GM23248 (cell line): ENCODE results near the gene CRAT.

ENCODE experiments used
- EZH2 ChIP-seq: fragments of 200-600 bp; sonication (generic); IDR thresholded peaks from 2 replicates; pipeline ENCODE4 v1.6.1; 2018; ENCODE audit warnings: antibody characterized with exemption, mild to moderate bottlenecking; ENCODE audit not compliant: insufficient read depth, poor library complexity, severe bottlenecking
- EZH2phosphoT487 ChIP-seq: fragments of 200-600 bp; sonication (generic); IDR thresholded peaks from 2 replicates; pipeline ENCODE4 v1.6.1; 2018; ENCODE audit warnings: antibody characterized with exemption, moderate library complexity, mild to moderate bottlenecking, low read depth; ENCODE audit not compliant: insufficient read depth

DNA sequence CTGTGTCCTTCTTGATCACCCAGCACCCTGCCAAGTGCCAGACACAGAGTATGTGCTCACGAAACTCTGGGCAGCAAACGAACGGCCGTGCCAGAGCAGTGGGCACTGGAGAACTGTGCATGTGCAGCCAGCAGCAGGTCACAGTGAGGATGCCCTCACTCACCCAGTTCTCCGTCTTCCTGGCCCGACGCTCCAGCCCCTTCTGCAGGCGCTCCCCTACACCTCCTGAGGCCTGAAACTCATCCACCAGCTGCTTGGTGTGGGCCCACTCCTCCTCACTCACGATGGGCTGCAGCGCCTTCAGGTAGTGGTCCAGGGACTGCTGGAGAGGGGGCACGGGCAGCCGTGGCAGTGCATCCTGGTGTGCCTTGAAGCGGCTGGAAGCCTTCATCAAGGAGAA lies 2.9 kb downstream of the CRAT start:
- TF ChIP-seq EZH2phosphoT487 (no peak), EZH2 (no peak)
